ENCODE data around the gene NOS3.

The NOS3 gene

GRCh38 chr7:150955519-150956394, 35.1 kb upstream of the NOS3 start:
- no peak for TF ChIP-seq CTCF (IDR thresholded peaks at IDR 0.05; ENCODE audit: insufficient read depth, low read depth, low read length, missing control alignments)
- no peak overlapping the region for H3K4me3 ChIP-seq (ENCODE audit: low read depth, low read length)
- no peak for DNase-seq (ENCODE audit: low read depth)

GRCh38 chr7:150956395-150957132, 34.3 kb upstream of the NOS3 start:
- DNase-seq (ENCODE audit: low read depth), result no peak
- H3K4me3 ChIP-seq (ENCODE audit: low read depth, low read length), result no peak overlapping the region
- no peak for TF ChIP-seq CTCF (IDR thresholded peaks at IDR 0.05; ENCODE audit: insufficient read depth, low read depth, low read length, missing control alignments)

GRCh38 chr7:150957133-150958020, 33.4 kb upstream of the NOS3 start:
- H3K4me3 ChIP-seq (ENCODE audit: low read depth, low read length), result no peak overlapping the region
- no peak for DNase-seq (ENCODE audit: low read depth)
- TF ChIP-seq CTCF (IDR thresholded peaks at IDR 0.05; ENCODE audit: insufficient read depth, low read depth, low read length, missing control alignments), result no peak

- no peak for DNase-seq (ENCODE audit: low read depth)
- TF ChIP-seq CTCF (IDR thresholded peaks at IDR 0.05; ENCODE audit: insufficient read depth, low read depth, low read length, missing control alignments), result no peak
Observed at GRCh38 chr7:150958062-150958552, 32.7 kb upstream of the NOS3 start.

GRCh38 chr7:150958597-150958996, 32.2 kb upstream of the NOS3 start:
- DNase-seq (ENCODE audit: low read depth), result no peak
- TF ChIP-seq CTCF (IDR thresholded peaks at IDR 0.05; ENCODE audit: insufficient read depth, low read depth, low read length, missing control alignments), result no peak
- H3K4me3 ChIP-seq (ENCODE audit: low read depth, low read length), result no peak overlapping the region

More at GRCh38 chr7:150958062-150958552, 32.7 kb upstream of the NOS3 start:
- H3K4me3 ChIP-seq (ENCODE audit: low read depth, low read length), result no peak overlapping the region

- no peak for DNase-seq (ENCODE audit: low read depth)
- no peak overlapping the region for H3K4me3 ChIP-seq (ENCODE audit: low read depth, low read length)
- TF ChIP-seq CTCF (IDR thresholded peaks at IDR 0.05; ENCODE audit: insufficient read depth, low read depth, low read length, missing control alignments), result no peak
Observed at GRCh38 chr7:150959081-150959480, 31.7 kb upstream of the NOS3 start.

Measured in GM12865 (cell line).